Measurements from ENCODE around the gene COBLL1. TPM values are rescaled to one million over a fixed set of nuclear protein-coding genes. Genes with fewer than 3 reads are reported as not detected.

COBLL1 gene
- 1 to 10 TPM in 2 of 3 donors, under 1 TPM in 1; 0.55 to 2.3 (median 1.3) TPM for total RNA-seq

- H3K9me3 Mint-ChIP-seq: no peaks in the 10 kb centered on the region
- H3K4me1 Mint-ChIP-seq (ENCODE audit: low read depth): peaks cover 10% of the 10 kb centered on the region
- H3K4me3 Mint-ChIP-seq: peak within 1 kb of the TSS; percentile 72
- DNase-seq: no peak
- H3K27me3 Mint-ChIP-seq (ENCODE audit: low read depth): peaks cover 34% of the 10 kb centered on the region
- no peaks in the 10 kb centered on the region for H3K36me3 Mint-ChIP-seq (ENCODE audit: insufficient read depth)
- ATAC-seq: peak; percentile 50 to 60
Observed at GRCh38 chr2:164841719-164842623, at the start of gene COBLL1. COBLL1 (minus strand) TSS chr2:164841823; CDS start chr2:164841196, 627 bp downstream.

- no peaks in the 10 kb centered on the region for H3K9me3 Mint-ChIP-seq
- no peak for ATAC-seq
- no peaks in the 10 kb centered on the region for H3K27me3 Mint-ChIP-seq (ENCODE audit: low read depth)
Observed at GRCh38 chr2:164890544-164890943, 48.9 kb upstream of the COBLL1 start.

GRCh38 chr2:164888592-164888991 lies 47.0 kb upstream of the COBLL1 start:
- Mint-ChIP-seq H3K27me3 (ENCODE audit: low read depth) (no peaks in the 10 kb centered on the region), H3K9me3 (no peaks in the 10 kb centered on the region), H3K4me1 (ENCODE audit: low read depth) (no peaks in the 10 kb centered on the region), H3K4me3 (no peak overlapping the region), H3K36me3 (ENCODE audit: insufficient read depth) (no peaks in the 10 kb centered on the region)
- ATAC-seq: no peak
- DNase-seq: no peak

More at GRCh38 chr2:164890544-164890943, 48.9 kb upstream of the COBLL1 start:
- no peak for DNase-seq
- H3K36me3 Mint-ChIP-seq (ENCODE audit: insufficient read depth): no peaks in the 10 kb centered on the region
- no peak overlapping the region for H3K4me3 Mint-ChIP-seq
- H3K4me1 Mint-ChIP-seq (ENCODE audit: low read depth): no peaks in the 10 kb centered on the region

- no peak for DNase-seq
- Mint-ChIP-seq H3K9me3 (no peaks in the 10 kb centered on the region), H3K36me3 (ENCODE audit: insufficient read depth) (no peaks in the 10 kb centered on the region), H3K4me1 (ENCODE audit: low read depth) (no peaks in the 10 kb centered on the region), H3K4me3 (no peak overlapping the region), H3K27me3 (ENCODE audit: low read depth) (no peaks in the 10 kb centered on the region)
- ATAC-seq: no peak
Observed at GRCh38 chr2:164887434-164888144, 46.0 kb upstream of the COBLL1 start.

- H3K27me3 Mint-ChIP-seq (ENCODE audit: low read depth): no peaks in the 10 kb centered on the region
- no peaks in the 10 kb centered on the region for H3K4me1 Mint-ChIP-seq (ENCODE audit: low read depth)
- H3K36me3 Mint-ChIP-seq (ENCODE audit: insufficient read depth): no peaks in the 10 kb centered on the region
- H3K9me3 Mint-ChIP-seq: no peaks in the 10 kb centered on the region
- no peak for DNase-seq
- no peak overlapping the region for H3K4me3 Mint-ChIP-seq
- ATAC-seq: no peak
Observed at GRCh38 chr2:164882276-164882675, 40.7 kb upstream of the COBLL1 start.

- H3K36me3 Mint-ChIP-seq (ENCODE audit: insufficient read depth): no peaks in the 10 kb centered on the region
- H3K9me3 Mint-ChIP-seq: no peaks in the 10 kb centered on the region
- no peaks in the 10 kb centered on the region for H3K4me1 Mint-ChIP-seq (ENCODE audit: low read depth)
Observed at GRCh38 chr2:164881524-164881923, 39.9 kb upstream of the COBLL1 start.

GRCh38 chr2:164879901-164880535 lies 38.4 kb upstream of the COBLL1 start:
- H3K9me3 Mint-ChIP-seq: no peaks in the 10 kb centered on the region

More at GRCh38 chr2:164881524-164881923, 39.9 kb upstream of the COBLL1 start:
- no peak for ATAC-seq
- H3K27me3 Mint-ChIP-seq (ENCODE audit: low read depth): no peaks in the 10 kb centered on the region
- no peak overlapping the region for H3K4me3 Mint-ChIP-seq
- no peak for DNase-seq

GRCh38 chr2:164877927-164878326 lies 36.3 kb upstream of the COBLL1 start:
- Mint-ChIP-seq H3K9me3 (peaks cover 4% of the 10 kb centered on the region), H3K4me3 (no peak overlapping the region), H3K27me3 (ENCODE audit: low read depth) (no peaks in the 10 kb centered on the region), H3K36me3 (ENCODE audit: insufficient read depth) (no peaks in the 10 kb centered on the region), H3K4me1 (ENCODE audit: low read depth) (no peaks in the 10 kb centered on the region)
- no peak for DNase-seq
- ATAC-seq: no peak

More at GRCh38 chr2:164879901-164880535, 38.4 kb upstream of the COBLL1 start:
- Mint-ChIP-seq H3K4me3 (no peak overlapping the region), H3K36me3 (ENCODE audit: insufficient read depth) (no peaks in the 10 kb centered on the region), H3K27me3 (ENCODE audit: low read depth) (no peaks in the 10 kb centered on the region), H3K4me1 (ENCODE audit: low read depth) (no peaks in the 10 kb centered on the region)
- DNase-seq (no peak), ATAC-seq (no peak)

- H3K9me3 Mint-ChIP-seq: peaks cover 4% of the 10 kb centered on the region
- no peak overlapping the region for H3K4me3 Mint-ChIP-seq
- DNase-seq (no peak), ATAC-seq (no peak)
- no peaks in the 10 kb centered on the region for H3K36me3 Mint-ChIP-seq (ENCODE audit: insufficient read depth)
- H3K4me1 Mint-ChIP-seq (ENCODE audit: low read depth): no peaks in the 10 kb centered on the region
- no peaks in the 10 kb centered on the region for H3K27me3 Mint-ChIP-seq (ENCODE audit: low read depth)
Observed at GRCh38 chr2:164877169-164877568, 35.5 kb upstream of the COBLL1 start.

- no peak for ATAC-seq
- H3K4me1 Mint-ChIP-seq (ENCODE audit: low read depth): no peaks in the 10 kb centered on the region
- no peaks in the 10 kb centered on the region for H3K36me3 Mint-ChIP-seq (ENCODE audit: insufficient read depth)
- H3K4me3 Mint-ChIP-seq: no peak overlapping the region
- peaks cover 4% of the 10 kb centered on the region for H3K9me3 Mint-ChIP-seq
- H3K27me3 Mint-ChIP-seq (ENCODE audit: low read depth): no peaks in the 10 kb centered on the region
- no peak for DNase-seq
Observed at GRCh38 chr2:164875334-164876205, 33.9 kb upstream of the COBLL1 start.

- no peaks in the 10 kb centered on the region for H3K36me3 Mint-ChIP-seq (ENCODE audit: insufficient read depth)
Observed at GRCh38 chr2:164873210-164873908, 31.7 kb upstream of the COBLL1 start.

GRCh38 chr2:164871404-164871803 lies 29.8 kb upstream of the COBLL1 start:
- Mint-ChIP-seq H3K4me3 (no peak overlapping the region), H3K4me1 (ENCODE audit: low read depth) (no peaks in the 10 kb centered on the region), H3K36me3 (ENCODE audit: insufficient read depth) (no peaks in the 10 kb centered on the region), H3K9me3 (peaks cover 4% of the 10 kb centered on the region), H3K27me3 (ENCODE audit: low read depth) (peaks cover 2% of the 10 kb centered on the region)
- ATAC-seq: no peak
- DNase-seq: no peak

More at GRCh38 chr2:164873210-164873908, 31.7 kb upstream of the COBLL1 start:
- H3K27me3 Mint-ChIP-seq (ENCODE audit: low read depth): no peaks in the 10 kb centered on the region
- DNase-seq (no peak), ATAC-seq (no peak)
- H3K4me1 Mint-ChIP-seq (ENCODE audit: low read depth): no peaks in the 10 kb centered on the region
- H3K4me3 Mint-ChIP-seq: no peak overlapping the region
- H3K9me3 Mint-ChIP-seq: peaks cover 4% of the 10 kb centered on the region

- H3K4me1 Mint-ChIP-seq (ENCODE audit: low read depth): no peaks in the 10 kb centered on the region
- DNase-seq (no peak), ATAC-seq (no peak)
- peaks cover 2% of the 10 kb centered on the region for H3K27me3 Mint-ChIP-seq (ENCODE audit: low read depth)
- peaks cover 3% of the 10 kb centered on the region for H3K9me3 Mint-ChIP-seq
- no peaks in the 10 kb centered on the region for H3K36me3 Mint-ChIP-seq (ENCODE audit: insufficient read depth)
- no peak overlapping the region for H3K4me3 Mint-ChIP-seq
Observed at GRCh38 chr2:164869420-164869772, 27.8 kb upstream of the COBLL1 start.

Data from activated T-cell treated with anti-CD3 and anti-CD28 coated beads, Interleukin-2, amount 50 U/mL, for 4 hours (primary cell).